ENCODE data around the gene MAPK8.

DNA sequence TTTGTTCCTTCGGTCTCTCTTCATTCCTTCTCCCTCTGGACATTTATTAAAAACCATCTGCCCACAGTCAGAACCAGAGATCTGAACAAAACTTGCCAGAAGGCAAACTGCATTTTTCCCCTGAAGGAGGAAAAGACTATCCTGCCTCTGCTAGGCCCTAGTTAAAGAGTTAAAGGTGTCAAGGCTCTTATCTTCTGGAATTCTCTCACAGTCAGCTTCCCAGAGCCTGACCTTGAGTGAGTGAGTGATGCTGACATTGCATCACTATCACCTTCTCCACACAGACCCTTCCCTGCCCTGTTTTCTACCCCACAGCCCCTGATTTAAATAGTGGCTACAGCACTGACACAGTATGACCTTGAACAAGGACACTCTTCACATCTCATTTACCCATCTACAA, 48.4 kb upstream of the MAPK8 start:
- TF ChIP-seq, protein P1, sequence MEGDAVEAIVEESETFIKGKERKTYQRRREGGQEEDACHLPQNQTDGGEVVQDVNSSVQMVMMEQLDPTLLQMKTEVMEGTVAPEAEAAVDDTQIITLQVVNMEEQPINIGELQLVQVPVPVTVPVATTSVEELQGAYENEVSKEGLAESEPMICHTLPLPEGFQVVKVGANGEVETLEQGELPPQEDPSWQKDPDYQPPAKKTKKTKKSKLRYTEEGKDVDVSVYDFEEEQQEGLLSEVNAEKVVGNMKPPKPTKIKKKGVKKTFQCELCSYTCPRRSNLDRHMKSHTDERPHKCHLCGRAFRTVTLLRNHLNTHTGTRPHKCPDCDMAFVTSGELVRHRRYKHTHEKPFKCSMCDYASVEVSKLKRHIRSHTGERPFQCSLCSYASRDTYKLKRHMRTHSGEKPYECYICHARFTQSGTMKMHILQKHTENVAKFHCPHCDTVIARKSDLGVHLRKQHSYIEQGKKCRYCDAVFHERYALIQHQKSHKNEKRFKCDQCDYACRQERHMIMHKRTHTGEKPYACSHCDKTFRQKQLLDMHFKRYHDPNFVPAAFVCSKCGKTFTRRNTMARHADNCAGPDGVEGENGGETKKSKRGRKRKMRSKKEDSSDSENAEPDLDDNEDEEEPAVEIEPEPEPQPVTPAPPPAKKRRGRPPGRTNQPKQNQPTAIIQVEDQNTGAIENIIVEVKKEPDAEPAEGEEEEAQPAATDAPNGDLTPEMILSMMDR (IDR thresholded peaks at IDR 0.05): no peak
- TF ChIP-seq POLR2A (IDR thresholded peaks at IDR 0.05): no peak
